ENCODE measurements around the gene PPP1CC.

The PPP1CC gene

DNA sequence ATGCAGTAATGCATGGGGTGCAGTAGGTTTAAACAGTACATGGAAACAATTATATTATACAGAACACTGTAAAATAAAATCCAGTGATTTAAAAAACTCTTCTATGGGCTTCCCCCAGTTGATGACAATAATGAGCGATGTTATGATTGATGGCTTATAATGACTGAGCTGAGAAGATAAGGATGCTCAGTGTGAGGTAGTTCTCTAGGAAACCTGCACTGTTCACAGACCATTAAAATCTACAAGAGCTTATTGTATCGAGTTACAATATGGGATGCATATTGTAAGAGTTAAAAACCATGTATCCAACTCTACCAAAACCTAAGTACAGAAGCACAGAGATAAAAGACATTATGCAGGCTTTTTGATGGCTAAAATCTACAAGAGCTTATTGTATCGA is 19.8 kb downstream of the PPP1CC start:
- DNase-seq: peak in 1 of 2 experiments; percentile 64

DNA sequence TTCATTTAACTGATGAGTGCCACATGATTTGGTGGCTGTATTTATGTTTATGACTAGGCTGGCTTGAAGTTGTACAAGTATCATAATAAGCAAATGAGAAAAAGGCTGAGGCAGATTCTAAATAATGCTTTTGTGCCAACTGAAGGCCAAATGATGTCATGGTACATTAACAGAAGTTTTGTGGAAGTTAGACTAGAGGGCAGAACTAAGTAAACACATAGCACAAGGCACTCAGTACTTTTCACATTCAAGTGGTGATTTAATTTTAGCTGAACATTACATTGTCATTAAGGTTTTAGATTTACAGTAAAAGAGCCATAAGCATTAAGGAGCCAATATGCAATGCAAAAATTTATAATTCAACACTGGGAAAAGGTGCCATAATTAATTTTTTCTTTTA is 21.1 kb downstream of the PPP1CC start:
- no peak for DNase-seq

DNA sequence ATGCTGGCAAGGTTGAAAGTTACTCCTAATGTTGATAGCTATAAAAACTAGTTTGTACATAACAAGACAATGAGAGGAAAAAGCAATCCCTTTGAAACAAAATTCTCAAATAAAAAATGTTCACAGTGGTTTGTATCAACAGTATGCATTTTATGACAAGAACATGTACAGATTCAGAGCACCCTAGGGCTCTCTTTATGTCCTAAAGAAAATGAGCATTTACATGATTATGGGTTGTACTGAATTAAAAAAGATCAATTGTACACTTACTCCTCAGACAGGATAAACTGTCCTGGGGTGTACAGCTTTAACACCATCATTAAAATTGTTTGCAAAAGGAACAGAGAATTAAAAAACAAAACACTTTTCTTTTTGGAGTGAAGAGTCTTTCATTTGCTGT is 22.2 kb downstream of the PPP1CC start:
- no peak for DNase-seq

DNA sequence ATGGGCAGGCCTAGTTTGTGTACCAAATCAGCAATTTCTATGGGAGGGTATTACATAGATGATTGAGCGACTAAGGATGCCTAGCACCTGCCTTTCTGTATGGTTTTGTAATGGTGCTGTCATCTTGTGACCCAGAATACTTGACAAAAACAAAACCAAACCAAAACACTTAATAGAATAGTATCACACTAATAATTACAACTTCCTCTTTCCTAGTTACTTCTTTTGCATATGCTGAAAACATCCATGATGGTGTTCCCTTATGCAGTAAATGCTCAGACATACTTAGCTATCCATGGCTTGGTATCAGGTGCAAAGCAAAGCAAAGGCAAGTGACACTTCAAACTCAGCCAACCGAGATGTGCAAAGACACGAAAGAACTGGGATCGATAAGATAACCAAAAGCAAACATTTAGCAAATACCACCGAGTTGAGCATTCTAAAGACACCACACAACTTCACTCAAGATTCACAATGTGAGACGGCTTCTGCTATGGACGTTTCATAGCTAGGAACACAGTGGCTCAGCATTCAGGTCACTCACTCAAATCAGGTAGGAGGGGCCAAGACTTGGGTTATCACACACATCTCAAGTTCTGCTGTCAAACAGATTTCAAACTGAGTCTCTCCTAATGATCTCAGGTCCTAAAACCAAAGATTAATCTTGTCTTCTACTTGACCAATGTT is 24.3 kb downstream of the PPP1CC start:
- DNase-seq: peak; percentile 42 to 84

DNA sequence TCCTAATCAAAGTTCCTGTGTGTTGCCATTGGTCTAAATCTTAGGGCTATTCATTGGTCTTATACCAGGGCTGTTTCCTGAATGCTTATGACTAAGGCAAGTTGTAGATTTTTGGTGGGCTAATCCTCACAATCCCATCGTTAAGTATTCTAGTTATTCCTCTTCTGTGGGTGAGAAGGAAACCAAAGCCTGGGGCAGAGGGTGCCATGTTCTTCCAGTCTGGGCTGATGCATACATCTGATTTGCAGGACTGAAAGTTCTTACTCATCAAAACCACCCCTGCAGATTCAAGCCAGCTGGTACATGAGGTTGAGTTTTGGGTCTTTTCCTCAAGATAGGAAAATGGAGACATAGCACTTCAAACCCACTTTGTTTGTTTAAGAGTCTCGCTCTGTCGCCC is 25.7 kb downstream of the PPP1CC start:
- no peak for DNase-seq

DNA sequence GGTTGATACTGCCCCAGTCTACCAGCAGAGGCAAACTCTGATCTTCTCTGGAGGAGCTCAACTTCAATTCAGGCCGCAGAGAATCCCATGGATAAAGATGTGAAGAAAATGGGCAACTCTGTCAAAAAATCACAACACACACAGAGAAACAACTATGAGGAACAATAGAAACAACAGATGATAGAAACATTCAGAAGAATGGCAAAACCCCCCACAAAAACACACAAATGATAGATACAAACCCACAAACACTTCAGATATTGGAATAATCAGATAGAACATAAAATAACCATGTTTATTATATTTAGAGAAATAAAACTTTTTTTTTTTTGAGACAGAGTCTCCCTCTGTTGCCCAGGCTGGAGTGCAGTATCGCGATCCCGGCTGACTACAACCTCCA is 33.8 kb downstream of the PPP1CC start:
- no peak for DNase-seq

DNA sequence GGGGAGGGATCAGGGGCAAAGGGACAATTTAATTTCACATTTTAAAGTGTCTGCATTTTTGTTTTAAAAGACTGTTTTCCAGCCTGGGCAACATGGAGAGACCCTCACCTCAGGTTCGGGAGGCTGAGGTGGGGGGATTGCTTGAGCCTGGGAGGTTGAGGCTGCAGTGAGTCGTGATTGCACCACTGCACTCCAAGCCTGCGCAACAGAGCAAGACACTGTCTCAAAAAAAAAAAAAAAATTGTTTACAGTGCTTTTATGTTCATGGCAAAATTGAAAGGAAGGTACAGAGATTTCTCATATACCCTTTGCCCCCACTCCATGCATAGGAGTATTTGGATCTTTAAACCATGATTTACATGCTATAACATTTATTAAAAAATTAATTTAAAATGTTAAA is 37.4 kb downstream of the PPP1CC start:
- no peak for DNase-seq

DNA sequence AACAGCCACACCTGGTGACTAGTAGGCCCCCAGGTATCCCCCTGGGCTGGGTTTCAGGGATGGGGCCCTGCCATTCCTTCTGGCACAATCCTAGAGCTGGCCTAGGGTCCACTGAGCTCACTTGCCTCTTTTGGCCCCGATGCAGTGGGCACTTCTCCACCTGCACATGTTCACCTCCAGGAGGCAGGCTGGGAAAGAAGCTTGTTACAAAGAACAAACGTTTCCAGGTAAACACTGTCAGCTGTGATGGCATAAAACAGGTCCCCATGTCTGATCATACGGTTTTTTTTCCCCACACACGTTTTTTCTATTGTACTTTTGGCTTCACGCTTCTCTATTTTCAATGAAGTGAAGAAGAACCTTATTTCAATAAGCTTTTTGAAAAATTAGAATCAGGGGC is 37.9 kb downstream of the PPP1CC start:
- no peak for DNase-seq

DNA sequence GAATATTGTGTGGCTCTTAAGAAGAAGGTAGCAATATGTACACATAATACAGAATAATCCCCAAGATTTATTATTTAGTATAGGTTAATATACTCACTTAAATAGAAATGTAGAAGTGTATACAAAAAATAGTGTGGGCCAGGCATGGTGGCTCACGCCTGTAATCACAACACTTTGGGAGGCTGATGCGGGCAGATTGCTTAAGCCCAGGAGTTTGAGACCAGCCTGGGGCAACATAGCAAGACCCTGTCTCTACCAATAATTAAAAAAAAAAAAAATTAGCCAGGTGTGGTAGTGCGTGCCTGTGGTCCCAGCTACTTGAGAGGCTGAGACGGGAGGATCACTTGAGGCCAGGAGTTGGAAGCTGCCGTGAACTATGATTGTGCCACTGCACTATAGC is 38.5 kb downstream of the PPP1CC start:
- no peak for DNase-seq

DNA sequence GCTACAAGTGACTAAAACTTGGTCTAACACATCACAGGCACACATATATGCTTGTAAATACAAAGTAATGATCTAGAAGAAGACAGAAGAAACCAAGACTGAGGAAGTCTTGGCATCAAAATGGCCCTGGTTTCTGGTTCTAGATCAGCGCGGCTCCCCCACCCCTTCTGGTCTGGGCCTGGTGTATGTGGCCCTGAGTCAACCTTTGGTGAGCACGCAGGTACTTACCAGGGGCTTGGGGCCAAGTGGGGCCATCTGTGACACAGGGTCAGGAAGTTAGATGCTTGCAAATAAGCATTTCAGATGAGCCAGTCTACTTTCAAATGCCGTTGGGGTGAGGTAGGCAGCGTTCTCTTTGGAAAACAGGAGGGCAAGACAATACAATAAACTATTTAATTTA is 40.6 kb downstream of the PPP1CC start:
- no peak for DNase-seq

DNA sequence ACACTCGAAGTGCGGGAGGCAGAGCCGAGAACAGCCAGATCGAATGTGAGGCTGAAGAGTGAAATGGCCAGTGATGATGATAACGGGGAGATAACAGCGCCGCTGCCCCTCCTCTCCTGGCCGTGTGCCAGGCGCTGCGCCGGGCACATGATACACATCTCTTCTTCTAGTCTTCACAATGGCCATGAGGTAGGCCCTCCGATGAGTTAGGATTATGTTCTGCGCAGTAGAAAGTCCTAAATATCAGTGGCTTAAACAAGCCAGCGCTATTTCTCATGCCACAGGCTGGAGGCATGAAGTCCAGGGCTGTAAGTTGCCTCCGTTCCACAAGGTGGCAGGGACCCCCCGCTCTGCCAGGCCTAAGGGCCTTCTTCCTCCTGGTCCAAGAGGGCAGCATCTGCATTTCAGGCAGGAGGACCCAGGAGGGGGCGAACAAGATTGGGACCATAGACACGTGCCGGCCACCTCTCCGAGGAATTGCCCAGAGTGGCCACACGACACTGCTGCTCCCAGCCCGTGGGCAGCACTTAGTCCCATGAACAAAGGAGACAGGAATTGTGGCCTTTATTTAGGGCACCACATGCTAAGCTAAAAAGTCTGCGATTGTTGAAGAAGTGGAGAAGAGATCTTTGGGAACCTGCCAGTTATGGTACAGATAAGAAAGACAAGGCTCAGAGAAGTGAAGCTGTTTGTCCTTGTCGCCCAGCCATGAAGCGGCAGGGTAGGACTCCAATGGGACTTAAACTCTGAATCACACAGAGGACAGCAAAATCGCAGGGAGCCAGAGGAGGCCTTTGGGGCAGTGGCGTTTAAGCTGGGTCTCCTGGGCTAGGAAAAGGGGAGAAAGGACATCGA is 42.9 kb downstream of the PPP1CC start:
- DNase-seq: no peak

DNA sequence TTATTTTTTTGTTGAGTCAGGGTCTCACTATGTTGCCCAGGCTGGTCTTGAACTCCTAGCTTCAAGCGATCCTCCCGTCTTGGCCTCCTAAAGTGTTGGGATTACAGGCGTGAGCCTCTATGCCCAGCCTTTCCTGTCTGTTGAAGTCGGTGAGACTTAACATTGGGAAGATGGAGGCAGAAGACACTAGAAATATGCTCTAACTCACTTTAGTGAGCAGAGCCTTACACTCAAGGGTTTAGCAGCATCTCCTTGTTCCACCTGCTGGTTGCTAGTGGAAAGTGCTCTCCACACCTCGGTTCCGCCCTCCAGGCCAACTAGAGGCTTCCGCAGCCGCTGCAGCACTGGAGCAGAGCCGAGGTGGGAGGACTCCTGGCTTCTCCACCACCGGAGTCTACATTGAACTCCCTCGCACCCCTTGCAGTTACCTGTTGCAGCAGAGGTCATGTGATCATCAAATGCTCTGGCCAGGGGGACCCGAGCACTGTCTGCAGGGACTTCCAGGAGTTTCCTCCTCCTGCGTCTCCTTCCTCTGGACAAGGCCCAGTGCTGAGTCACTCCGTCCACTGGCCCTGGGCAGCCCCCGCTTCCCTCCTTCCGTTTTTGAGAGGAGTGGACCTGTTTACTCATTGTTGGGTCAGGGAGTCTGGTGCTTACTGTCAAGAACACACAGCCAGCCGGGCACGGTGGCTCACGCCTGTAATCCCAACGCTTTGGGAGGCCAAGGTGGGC is 44.4 kb downstream of the PPP1CC start:
- peak in 1 of 2 experiments; percentile 11 for DNase-seq

DNA sequence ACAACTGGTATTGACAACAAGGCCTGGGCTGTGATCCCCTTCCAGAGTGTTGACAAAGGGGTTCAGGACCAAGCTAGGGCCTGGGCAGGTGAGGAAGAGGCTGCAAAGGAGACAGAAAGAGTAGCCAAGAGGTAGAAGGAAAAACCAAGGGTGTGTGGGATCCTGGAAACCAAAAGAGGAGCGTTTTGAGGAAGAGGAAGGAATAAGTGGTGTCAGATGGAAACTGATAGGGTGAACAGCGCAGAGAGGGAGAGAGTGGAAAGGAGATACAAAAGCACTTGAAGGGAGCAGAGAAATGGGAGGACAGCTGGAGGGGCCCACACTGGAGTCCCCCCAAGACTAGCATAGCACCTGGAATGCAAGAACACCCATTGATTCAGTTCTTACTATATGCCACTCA is 45.5 kb downstream of the PPP1CC start:
- DNase-seq: no peak

DNA sequence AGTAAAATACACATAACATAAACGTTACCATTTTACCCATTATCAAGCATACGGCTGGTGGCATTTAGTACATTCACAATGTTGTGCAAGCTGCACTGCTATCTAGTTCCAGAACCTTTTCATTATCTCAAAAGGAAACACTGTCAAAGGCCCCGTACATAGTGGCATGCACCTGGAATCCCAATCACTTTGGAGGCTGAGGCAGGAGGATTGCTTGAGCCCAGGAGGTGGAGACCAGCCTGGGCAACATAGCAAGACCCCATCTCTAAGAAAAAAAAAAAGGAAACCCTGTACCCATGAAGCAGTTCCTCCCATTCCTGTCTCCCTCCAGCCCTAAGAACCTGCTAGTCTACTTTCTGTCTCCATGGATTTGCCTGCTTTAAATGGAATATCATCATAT is 46.4 kb downstream of the PPP1CC start:
- no peak for DNase-seq

DNA sequence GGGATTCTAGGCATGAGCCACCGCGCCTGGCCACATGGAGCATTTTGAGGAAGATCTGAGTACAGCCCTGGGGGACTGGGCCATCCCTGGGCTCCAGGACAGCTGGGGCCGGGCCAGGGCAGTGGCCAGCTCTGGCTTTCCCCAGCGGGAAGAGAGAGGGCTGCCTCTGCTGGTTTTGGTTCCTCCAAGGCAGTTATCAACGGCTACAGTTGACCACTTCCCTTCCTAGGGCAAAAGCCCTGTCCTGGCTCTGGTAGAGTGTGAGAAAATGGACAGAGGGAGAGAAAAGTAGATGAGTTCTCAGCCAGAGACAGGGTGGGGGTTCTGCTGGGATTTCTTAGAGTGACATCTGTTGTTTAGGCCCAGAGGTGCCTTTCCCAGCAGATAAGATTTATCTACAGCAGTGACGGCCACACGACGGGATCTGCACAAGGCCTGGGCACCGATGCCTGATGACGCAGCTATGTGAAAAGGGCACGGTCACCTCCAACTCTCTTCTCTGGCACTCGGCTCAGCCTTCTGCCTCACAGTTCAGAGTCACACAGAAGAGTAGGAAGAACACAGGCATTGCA is 48.3 kb downstream of the PPP1CC start:
- no peak for DNase-seq

DNA sequence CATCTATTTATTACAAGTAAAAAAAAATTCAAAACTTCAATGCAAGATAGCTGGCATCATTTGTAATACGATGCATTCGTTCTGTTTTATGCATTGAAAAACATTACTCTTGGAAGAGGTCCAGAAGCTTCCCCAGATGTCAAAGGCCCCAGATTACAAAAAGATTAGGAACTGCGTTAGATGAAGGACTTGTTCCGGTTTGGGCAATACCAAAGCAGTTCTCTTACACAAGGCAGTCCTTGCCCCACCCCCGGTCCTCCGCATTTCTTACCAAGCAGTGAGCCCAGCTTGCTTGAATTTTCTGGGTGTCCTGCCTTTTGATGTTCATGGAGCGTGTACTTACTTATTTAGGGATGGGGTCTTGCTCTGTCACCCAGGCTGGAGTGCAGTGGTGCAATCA is 49.0 kb downstream of the PPP1CC start:
- DNase-seq: no peak

DNA sequence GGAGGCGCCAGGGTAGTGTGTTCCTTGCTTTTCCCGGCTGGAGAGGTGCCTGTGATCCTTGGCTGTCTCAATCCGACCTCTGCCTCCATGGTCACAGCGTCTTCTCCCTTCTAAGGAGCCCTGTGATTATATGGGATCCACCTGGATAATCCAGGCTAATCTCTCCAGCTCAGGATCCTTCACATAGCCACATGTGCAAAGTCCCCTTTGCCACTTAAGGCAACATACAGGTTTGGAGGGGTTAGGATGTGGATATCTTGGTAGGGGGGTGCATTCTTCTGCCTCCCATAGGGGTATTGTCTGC is 52.6 kb downstream of the PPP1CC start:
- no peak for DNase-seq

DNA sequence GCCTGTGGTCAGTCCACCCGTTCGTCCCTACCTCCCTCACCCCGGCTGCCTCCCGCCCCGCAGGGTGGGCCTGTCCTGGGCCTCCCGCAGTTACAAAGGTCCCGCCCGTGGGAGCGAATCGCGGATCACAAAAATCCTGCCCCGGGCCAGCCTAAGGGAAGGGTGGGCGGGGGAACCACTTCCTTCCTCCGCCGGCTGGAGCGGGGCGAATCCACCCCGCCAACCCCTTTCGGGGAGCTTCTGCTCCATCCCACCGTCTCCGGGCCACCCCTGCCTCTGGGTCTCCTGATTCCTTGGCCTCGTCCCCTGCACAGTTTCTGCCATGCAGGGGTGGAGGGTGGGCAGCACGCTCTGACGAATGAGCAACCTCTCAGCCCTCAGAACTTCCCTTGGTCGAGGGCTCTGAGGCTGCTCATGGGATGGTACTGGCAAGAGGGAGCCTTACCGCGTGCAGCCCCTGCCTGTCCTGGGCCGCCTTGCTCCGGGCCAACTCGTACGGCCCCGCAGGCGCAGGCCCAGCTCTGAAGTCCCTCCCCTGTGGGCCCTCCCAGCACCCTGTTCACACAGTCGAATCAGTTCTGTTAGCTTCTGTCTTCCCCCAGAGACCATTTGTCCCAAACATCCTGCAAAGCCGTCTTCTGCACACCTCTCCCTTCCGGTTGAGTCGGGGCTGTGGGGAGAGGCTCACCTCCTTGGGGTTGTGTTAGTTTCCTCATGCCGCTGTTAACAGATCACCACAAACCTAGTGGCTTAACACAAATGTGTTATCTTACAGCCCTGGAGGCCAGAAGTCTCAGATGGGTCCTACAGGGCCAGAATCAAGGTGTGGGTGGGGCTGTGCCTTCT is 53.2 kb downstream of the PPP1CC start:
- DNase-seq: no peak

DNA sequence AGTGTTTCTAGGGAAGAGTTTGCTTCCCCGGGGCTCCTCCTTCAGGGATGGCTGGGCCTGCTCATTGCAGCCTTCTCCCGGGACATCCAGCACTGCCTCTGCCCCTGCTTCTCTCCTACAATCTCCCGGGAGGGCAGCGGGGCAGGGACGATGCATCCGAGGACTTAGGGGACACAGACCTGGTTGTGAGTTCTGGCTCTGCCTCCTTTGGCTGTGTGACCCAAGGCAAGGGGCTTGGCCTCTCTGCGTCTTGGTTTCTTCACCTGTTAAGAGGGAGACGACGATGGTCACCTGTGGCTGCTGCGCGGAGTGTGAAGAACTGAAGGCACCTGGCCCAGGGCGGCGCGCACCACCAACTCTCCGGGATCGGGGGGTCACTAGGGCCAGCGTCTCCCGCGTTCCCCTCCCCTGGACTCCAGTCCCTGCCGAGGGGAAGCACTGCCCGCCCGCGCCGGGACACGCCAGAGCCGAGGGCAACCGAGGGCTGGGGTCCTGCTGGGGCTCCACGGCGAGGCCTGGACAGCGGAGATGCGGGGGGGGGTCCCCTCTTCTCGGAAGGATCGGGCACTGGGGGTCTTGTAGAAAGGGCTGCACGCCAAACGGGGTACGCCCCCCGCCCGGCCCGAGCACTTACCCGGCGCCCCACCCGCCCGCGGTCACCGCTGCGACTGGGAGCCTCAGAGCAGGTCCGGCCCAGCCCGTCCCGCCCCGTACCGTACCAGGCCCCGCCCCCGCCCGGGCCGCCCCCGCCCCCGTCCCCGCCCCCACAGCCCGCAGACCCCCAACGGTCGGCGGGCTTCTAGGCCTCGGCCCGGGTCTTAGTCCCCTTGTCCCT is 54.0 kb downstream of the PPP1CC start, which contains the start of gene HVCN1:
HVCN1 (minus strand) TSS at position 670 of the 835 bp plus-strand sequence. CDS start 5,870 bp downstream, outside the sequence.
- DNase-seq: no peak

DNA sequence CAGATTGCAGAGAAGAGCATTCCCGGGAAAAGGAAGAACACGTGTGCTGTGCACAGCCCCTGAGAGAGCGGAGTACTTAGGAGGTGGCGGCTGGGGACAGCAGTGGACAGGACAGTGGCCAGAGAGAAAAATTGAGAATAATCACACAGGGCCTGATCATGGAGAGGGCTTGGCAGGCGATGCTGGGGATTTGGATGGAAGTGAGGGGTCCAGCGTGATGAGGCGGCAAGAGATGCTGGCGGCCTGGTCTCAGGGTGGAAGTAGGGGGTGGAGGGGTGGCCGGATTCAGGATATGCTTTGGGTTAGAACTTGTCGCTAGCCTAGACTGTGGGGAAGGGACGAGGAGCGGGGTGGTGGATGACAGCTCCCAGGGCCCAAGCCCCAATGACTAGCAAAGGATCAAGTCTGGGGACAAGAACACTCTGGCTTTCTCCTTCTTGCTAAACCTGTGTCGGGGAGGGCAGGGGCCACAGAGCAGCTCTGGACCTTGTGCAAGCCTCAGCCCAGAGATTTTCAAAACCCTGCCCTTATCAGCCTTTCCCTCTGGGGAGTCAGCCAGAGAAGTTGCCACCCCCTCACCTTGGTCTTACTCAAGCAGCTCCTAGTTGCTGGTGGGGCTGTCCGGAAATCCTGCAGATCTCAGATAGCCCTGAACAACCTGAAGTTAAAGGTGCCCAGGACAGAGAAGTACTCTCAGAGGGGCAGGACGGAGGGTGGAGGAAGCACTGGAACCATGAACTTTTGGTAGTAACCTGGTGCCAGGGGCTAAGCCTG is 55.1 kb downstream of the PPP1CC start:
- DNase-seq: no peak

Data from NCI-H187 (cell line).